22Rv1 (cell line): ENCODE results near the gene SSBP2.
A peak's percentile ranks its signal among the peaks of the same experiment; 100 is the strongest.

ENCODE experiments used
- H3K27ac ChIP-seq: fragments of 450-650 bp; 2 replicates; pipeline ENCODE4 v1.5.1; 2017
- CTCF ChIP-seq: fragments of 450-650 bp; IDR thresholded peaks from 2 replicates; pipeline ENCODE4 v1.5.1; 2017; ENCODE audit warnings: mild to moderate bottlenecking
- ZFX ChIP-seq: fragments of 450-650 bp; IDR thresholded peaks from 2 replicates; pipeline ENCODE4 v1.6.1; 2017; ENCODE audit warnings: antibody characterized with exemption, borderline replicate concordance

Gene SSBP2

GRCh38 chr5:81751009-81751835 lies at the start of gene SSBP2:
SSBP2 (minus strand) TSS chr5:81751097; CDS start chr5:81751042, 55 bp downstream.
- peak within 1 kb of the TSS; percentile 92 for H3K27ac ChIP-seq
- TF ChIP-seq ZFX (no peak), CTCF (no peak)

GRCh38 chr5:81795666-81796065 lies 44.8 kb upstream of the SSBP2 start:
- H3K27ac ChIP-seq: no peak overlapping the region
- TF ChIP-seq ZFX (no peak), CTCF (no peak)

GRCh38 chr5:81794226-81794625 lies 43.3 kb upstream of the SSBP2 start:
- TF ChIP-seq CTCF (no peak), ZFX (no peak)
- no peak overlapping the region for H3K27ac ChIP-seq

GRCh38 chr5:81790336-81790735 lies 39.4 kb upstream of the SSBP2 start:
- H3K27ac ChIP-seq: no peak overlapping the region
- TF ChIP-seq ZFX (no peak), CTCF (no peak)

- no peak for TF ChIP-seq CTCF
- no peak for TF ChIP-seq ZFX
Measured at GRCh38 chr5:81789033-81789432, 38.1 kb upstream of the SSBP2 start.

GRCh38 chr5:81788329-81788728 lies 37.4 kb upstream of the SSBP2 start:
- TF ChIP-seq ZFX: no peak
- no peak for TF ChIP-seq CTCF
- H3K27ac ChIP-seq: no peak overlapping the region

More at GRCh38 chr5:81789033-81789432, 38.1 kb upstream of the SSBP2 start:
- no peak overlapping the region for H3K27ac ChIP-seq

GRCh38 chr5:81787474-81788242 lies 36.8 kb upstream of the SSBP2 start:
- TF ChIP-seq CTCF (no peak), ZFX (no peak)

More at GRCh38 chr5:81787474-81788242, 36.8 kb upstream of the SSBP2 start:
- no peak overlapping the region for H3K27ac ChIP-seq
